HUES64 (cell line): Measurements from ENCODE around the gene TLR6.
"Not testable (repeated sequence)": the region's sequence is repeated elsewhere in the genome, so short reads cannot be mapped to it uniquely, and the experiment has no call there.

ENCODE experiments used
- H3K27ac ChIP-seq: 2 replicates; pipeline ENCODE4 v1.7.0; 2013; ENCODE audit warnings: low read depth, low read length, inconsistent platforms
- H3K27me3 ChIP-seq: 2 replicates; pipeline ENCODE4 v1.6.1; 2013; ENCODE audit warnings: mild to moderate bottlenecking, low read length; ENCODE audit not compliant: insufficient read depth
- H3K36me3 ChIP-seq: 2 replicates; pipeline ENCODE4 v1.6.1; 2013; ENCODE audit warnings: mild to moderate bottlenecking, low read length; ENCODE audit not compliant: insufficient read depth
- H3K4me1 ChIP-seq: 2 replicates; pipeline ENCODE4 v1.6.1; 2013; ENCODE audit warnings: mild to moderate bottlenecking, low read length, moderate library complexity; ENCODE audit not compliant: insufficient read depth
- H3K4me3 ChIP-seq: 2 replicates; pipeline ENCODE4 v1.5.1; 2013; ENCODE audit warnings: mild to moderate bottlenecking, low read length, moderate library complexity
- H3K9ac ChIP-seq: 2 replicates; pipeline ENCODE4 v1.6.1; 2013; ENCODE audit warnings: mild to moderate bottlenecking, low read depth, low read length
- H3K9me3 ChIP-seq: 2 replicates; pipeline ENCODE4 v1.6.1; 2013; ENCODE audit warnings: low read depth, low read length; ENCODE audit not compliant: insufficient read depth
- WGBS: fragments of 150-250, 120-280 bp; methylation state at CpG from one replicate; pipeline ENCODE4 v1.1.7; 2013; ENCODE audit warnings: missing lambda C conversion rate; 5-methylcytosine and 5-hydroxymethylcytosine counted together

TLR6 gene

DNA sequence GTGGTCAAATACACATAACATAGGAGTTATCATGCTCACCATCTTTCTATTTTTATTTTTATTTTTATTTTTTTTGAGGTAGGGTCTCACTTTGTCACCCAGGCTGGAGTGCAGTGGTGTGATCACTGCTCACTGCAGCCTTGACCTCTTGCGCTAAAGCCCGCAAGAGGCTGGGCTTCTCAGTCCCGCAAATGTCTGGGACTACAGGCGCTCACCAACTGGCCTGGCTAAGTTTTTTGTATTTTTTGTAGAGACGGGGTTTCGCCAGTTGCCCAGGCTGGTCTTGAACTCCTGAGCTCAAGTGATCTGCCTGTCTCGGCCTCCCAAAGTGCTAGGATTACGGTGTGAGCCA is 73.5 kb downstream of the TLR6 start:
- no peaks in the 10 kb centered on the region for H3K4me1 ChIP-seq
- no peaks in the 10 kb centered on the region for H3K36me3 ChIP-seq
- H3K9ac ChIP-seq = no peak overlapping the region
- H3K9me3 ChIP-seq = no peaks in the 10 kb centered on the region
- H3K27ac ChIP-seq = no peak overlapping the region
- WGBS = 90% methylated on average over 8 of the region's 8 CpGs
- no peaks in the 10 kb centered on the region for H3K27me3 ChIP-seq
- H3K4me3 ChIP-seq = no peak overlapping the region

- H3K9ac ChIP-seq = no peak within 1 kb of the TSS
- H3K4me1 ChIP-seq = no peaks in the 10 kb centered on the region
- 45% methylated on average over 11 of the region's 12 CpGs for WGBS
- H3K27me3 ChIP-seq = no peaks in the 10 kb centered on the region
- no peak within 1 kb of the TSS for H3K27ac ChIP-seq
- H3K4me3 ChIP-seq = no peak within 1 kb of the TSS
- H3K9me3 ChIP-seq = no peaks in the 10 kb centered on the region
- no peaks in the 10 kb centered on the region for H3K36me3 ChIP-seq
These were observed 74.0 kb downstream of the TLR6 start, which contains the start of gene TLR10 for GRCh38 chr4:38782452-38783108. Gene TLR10, minus strand, starts transcription at chr4:38782990. Its CDS starts 7,400 bp downstream, at chr4:38775590.

DNA sequence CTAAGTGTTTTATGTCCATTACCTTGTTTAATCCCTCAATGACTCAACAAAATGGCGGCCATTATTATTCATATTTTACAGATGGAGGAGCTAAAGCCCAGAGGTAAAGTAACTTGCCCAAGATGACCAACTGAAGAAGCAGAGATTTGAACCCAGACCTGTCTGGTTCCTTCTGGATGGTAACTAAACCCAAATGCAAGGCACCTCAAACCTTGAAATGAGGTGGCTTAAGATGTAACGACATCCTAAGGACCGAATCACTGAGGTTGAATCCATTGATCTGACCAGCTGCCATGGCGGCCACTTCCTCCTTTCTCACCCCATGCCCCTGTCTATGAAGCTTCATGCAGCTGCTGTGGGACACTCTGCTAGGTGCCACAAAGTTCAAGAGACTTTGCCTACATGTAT is 74.8 kb downstream of the TLR6 start:
- Histone ChIP-seq H3K4me3 (no peak overlapping the region), H3K9ac (no peak overlapping the region), H3K27me3 (no peaks in the 10 kb centered on the region), H3K36me3 (no peaks in the 10 kb centered on the region), H3K4me1 (no peaks in the 10 kb centered on the region), H3K9me3 (no peaks in the 10 kb centered on the region), H3K27ac (no peak overlapping the region)
- 89% methylated on average over 4 of the region's 4 CpGs for WGBS

- H3K27me3 ChIP-seq = no peaks in the 10 kb centered on the region
- H3K4me1 ChIP-seq = no peaks in the 10 kb centered on the region
- no peak overlapping the region for H3K9ac ChIP-seq
- H3K36me3 ChIP-seq = no peaks in the 10 kb centered on the region
- H3K9me3 ChIP-seq = no peaks in the 10 kb centered on the region
- H3K27ac ChIP-seq = no peak overlapping the region
- WGBS = 96% methylated on average over 4 of the region's 4 CpGs
- no peak overlapping the region for H3K4me3 ChIP-seq
These were observed 75.7 kb downstream of the TLR6 start for GRCh38 chr4:38780833-38781484.

- Histone ChIP-seq H3K4me1 (no peaks in the 10 kb centered on the region), H3K27ac (no peak overlapping the region), H3K36me3 (no peaks in the 10 kb centered on the region), H3K4me3 (no peak overlapping the region), H3K9ac (no peak overlapping the region), H3K27me3 (no peaks in the 10 kb centered on the region), H3K9me3 (no peaks in the 10 kb centered on the region)
- WGBS = 90% methylated on average over 5 of the region's 5 CpGs
These were observed 76.8 kb downstream of the TLR6 start for GRCh38 chr4:38779790-38780189.

DNA sequence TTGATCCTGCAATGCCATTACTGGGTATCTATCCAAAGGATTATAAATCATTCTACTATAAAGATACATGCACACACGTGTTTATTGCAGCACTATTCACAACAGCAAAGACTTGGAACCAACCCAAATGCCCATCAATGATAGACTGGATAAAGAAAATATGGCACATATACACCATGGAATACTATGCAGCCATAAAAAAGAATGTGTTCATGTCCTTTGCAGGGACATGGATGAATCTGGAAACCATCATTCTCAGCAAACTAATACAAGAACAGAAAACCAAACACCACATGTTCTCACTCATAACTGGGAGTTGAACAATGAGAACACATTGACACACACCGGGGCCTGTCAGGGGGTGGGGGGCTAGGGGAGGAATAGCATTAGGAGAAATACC is 78.7 kb downstream of the TLR6 start:
- 88% methylated on average over 2 of the region's 2 CpGs for WGBS
- H3K4me1 ChIP-seq, H3K9me3 ChIP-seq, H3K9ac ChIP-seq, H3K27me3 ChIP-seq, H3K36me3 ChIP-seq, H3K27ac ChIP-seq, H3K4me3 ChIP-seq: not testable (repeated sequence)

- Histone ChIP-seq H3K36me3 (no peaks in the 10 kb centered on the region), H3K4me3 (no peak overlapping the region), H3K4me1 (no peaks in the 10 kb centered on the region), H3K9me3 (no peaks in the 10 kb centered on the region), H3K27ac (no peak overlapping the region), H3K9ac (no peak overlapping the region), H3K27me3 (no peaks in the 10 kb centered on the region)
- WGBS = 89% methylated on average over 2 of the region's 2 CpGs
These were observed 81.3 kb downstream of the TLR6 start for GRCh38 chr4:38775326-38775725.

- WGBS = 91% methylated on average over 8 of the region's 8 CpGs
- Histone ChIP-seq H3K36me3 (no peaks in the 10 kb centered on the region), H3K27ac (no peak overlapping the region)
These were observed 82.2 kb downstream of the TLR6 start for GRCh38 chr4:38774181-38774955.

More at GRCh38 chr4:38774181-38774955, 82.2 kb downstream of the TLR6 start:
- Histone ChIP-seq H3K4me1 (no peaks in the 10 kb centered on the region), H3K9ac (no peak overlapping the region), H3K4me3 (no peak overlapping the region), H3K9me3 (no peaks in the 10 kb centered on the region), H3K27me3 (no peaks in the 10 kb centered on the region)
